H9 (cell line): ENCODE measurements around the gene TMEM181. TPM values are rescaled to one million over a fixed set of nuclear protein-coding genes. Genes with fewer than 3 reads are reported as not detected.
A peak's percentile ranks its signal among the peaks of the same experiment; 100 is the strongest.

ENCODE experiments used
- DNase-seq: peaks from one replicate; pipeline ENCODE4 v3.0.0-alpha.2; 2017
- H2AFZ ChIP-seq: one replicate; pipeline ENCODE4 v1.6.1; 2013; ENCODE audit warnings: mild to moderate bottlenecking, low read length, control low read depth, moderate library complexity
- H2AK5ac ChIP-seq: 2 replicates; pipeline ENCODE4 v1.6.1; 2013; ENCODE audit warnings: low read length, control low read depth, mixed read lengths; ENCODE audit not compliant: insufficient read length
- H2BK120ac ChIP-seq: one replicate; pipeline ENCODE4 v1.6.1; 2013; ENCODE audit warnings: low read depth, mild to moderate bottlenecking, low read length, control low read depth, inconsistent platforms; ENCODE audit not compliant: poor library complexity, severe bottlenecking
- H2BK12ac ChIP-seq: 2 replicates; pipeline ENCODE4 v1.6.1; 2013; ENCODE audit warnings: low read length, control low read depth, mixed read lengths, low read depth; ENCODE audit not compliant: insufficient read length
- H2BK15ac ChIP-seq: 2 replicates; pipeline ENCODE4 v1.6.1; 2013; ENCODE audit warnings: low read depth, low read length, control low read depth
- H2BK20ac ChIP-seq: one replicate; pipeline ENCODE4 v1.6.1; 2013; ENCODE audit warnings: low read depth, mild to moderate bottlenecking, low read length, control low read depth, inconsistent platforms; ENCODE audit not compliant: poor library complexity, severe bottlenecking
- H2BK5ac ChIP-seq: 2 replicates; pipeline ENCODE4 v1.6.1; 2013; ENCODE audit warnings: low read length, control low read depth, mixed read lengths; ENCODE audit not compliant: insufficient read length
- H3K14ac ChIP-seq: 2 replicates; pipeline ENCODE4 v1.6.1; 2013; ENCODE audit warnings: low read length, control low read depth; ENCODE audit not compliant: insufficient read depth
- H3K18ac ChIP-seq: 2 replicates; pipeline ENCODE4 v1.6.1; 2013; ENCODE audit warnings: low read depth, mild to moderate bottlenecking, mixed read lengths, low read length, control low read depth; ENCODE audit not compliant: insufficient read length
- H3K23ac ChIP-seq: 2 replicates; pipeline ENCODE4 v1.6.1; 2013; ENCODE audit warnings: low read length, control low read depth, mixed read lengths, low read depth; ENCODE audit not compliant: insufficient read length
- H3K23me2 ChIP-seq: 2 replicates; pipeline ENCODE4 v1.6.1; 2013; ENCODE audit warnings: low read depth, mild to moderate bottlenecking, mixed read lengths, low read length, control low read depth; ENCODE audit not compliant: insufficient read length, poor library complexity, severe bottlenecking
- H3K27ac ChIP-seq: 2 replicates; pipeline ENCODE4 v1.5.1; 2013; ENCODE audit warnings: low read length, control low read depth, mixed read lengths, low read depth; ENCODE audit not compliant: insufficient read length
- H3K27me3 ChIP-seq: 2 replicates; pipeline ENCODE4 v1.6.1; 2013; ENCODE audit warnings: low read length, control low read depth, inconsistent platforms; ENCODE audit not compliant: insufficient read depth
- H3K4ac ChIP-seq: 2 replicates; pipeline ENCODE4 v1.6.1; 2013; ENCODE audit warnings: low read depth, mild to moderate bottlenecking, control low read depth, inconsistent platforms, low read length, moderate library complexity
- H3K4me1 ChIP-seq: 2 replicates; pipeline ENCODE4 v1.6.1; 2013; ENCODE audit warnings: low read length, control low read depth, inconsistent platforms; ENCODE audit not compliant: insufficient read depth
- H3K4me2 ChIP-seq: 2 replicates; pipeline ENCODE4 v1.6.1; 2013; ENCODE audit warnings: low read length, control low read depth, mixed read lengths; ENCODE audit not compliant: insufficient read length, insufficient read depth
- H3K56ac ChIP-seq: 2 replicates; pipeline ENCODE4 v1.6.1; 2013; ENCODE audit warnings: low read depth, mild to moderate bottlenecking, mixed read lengths, low read length, control low read depth; ENCODE audit not compliant: insufficient read length
- H3K79me1 ChIP-seq: 2 replicates; pipeline ENCODE4 v1.6.1; 2013; ENCODE audit warnings: low read depth, mild to moderate bottlenecking, moderate library complexity, low read length, control low read depth, inconsistent platforms; ENCODE audit not compliant: insufficient read depth, poor library complexity, severe bottlenecking
- H3K79me2 ChIP-seq: 2 replicates; pipeline ENCODE4 v1.6.1; 2013; ENCODE audit warnings: low read length, control low read depth, inconsistent platforms; ENCODE audit not compliant: insufficient read depth
- H3K9ac ChIP-seq: 2 replicates; pipeline ENCODE4 v1.6.1; 2013; ENCODE audit warnings: low read length, control low read depth, mixed read lengths; ENCODE audit not compliant: insufficient read length; ENCODE audit errors: extremely low read depth
- H3K9me3 ChIP-seq: one replicate; pipeline ENCODE4 v1.6.1; 2013; ENCODE audit warnings: low read depth, low read length, inconsistent platforms; ENCODE audit not compliant: control insufficient read depth
- H3T11ph ChIP-seq: one replicate; pipeline ENCODE4 v1.6.1; 2013; ENCODE audit warnings: mild to moderate bottlenecking, low read length, control low read depth, inconsistent platforms
- H4K20me1 ChIP-seq: one replicate; pipeline ENCODE4 v1.6.1; 2013; ENCODE audit not compliant: control insufficient read depth, insufficient read length, insufficient read depth
- H4K5ac ChIP-seq: 2 replicates; pipeline ENCODE4 v1.6.1; 2013; ENCODE audit warnings: low read depth, mild to moderate bottlenecking, mixed read lengths, low read length, control low read depth; ENCODE audit not compliant: insufficient read length
- H4K8ac ChIP-seq: replicated peaks from 2 replicates; pipeline ENCODE4 v1.6.1; 2013; ENCODE audit warnings: low read length, control low read depth, mixed read lengths, low read depth; ENCODE audit not compliant: insufficient read length
- H4K91ac ChIP-seq: 2 replicates; pipeline ENCODE4 v1.6.1; 2013; ENCODE audit warnings: low read depth, mild to moderate bottlenecking, moderate library complexity, mixed read lengths, low read length, control low read depth; ENCODE audit not compliant: insufficient read length
- H3K27ac Mint-ChIP-seq, 3 experiments: 2 replicates in 2 of 3; 3 replicates in 1 of 3; pipeline ENCODE4 v1.8.0; 2020 to 2021; ENCODE audit warnings: mixed read lengths in 3 of 3, mild to moderate bottlenecking in 1 of 3, moderate library complexity in 1 of 3
- H3K27me3 Mint-ChIP-seq: 2 replicates; pipeline ENCODE4 v1.8.0; 2021; ENCODE audit warnings: low read depth, mild to moderate bottlenecking, moderate library complexity, mixed read lengths
- H3K36me3 Mint-ChIP-seq, 3 experiments: 2 replicates in 2 of 3; 3 replicates in 1 of 3; pipeline ENCODE4 v1.8.0; 2020 to 2021; ENCODE audit warnings: low read depth in 3 of 3, mixed read lengths in 3 of 3; ENCODE audit not compliant: insufficient read depth in 1 of 3
- H3K4me1 Mint-ChIP-seq, 2 experiments: 2 replicates each; pipeline ENCODE4 v1.8.0; 2020; ENCODE audit warnings: mixed read lengths in 2 of 2
- H3K4me3 Mint-ChIP-seq, 2 experiments: 2 replicates in 1 of 2; 3 replicates in 1 of 2; pipeline ENCODE4 v1.8.0; 2020 to 2021; ENCODE audit warnings: mild to moderate bottlenecking in 2 of 2, mixed read lengths in 2 of 2, moderate library complexity in 1 of 2
- H3K9me3 Mint-ChIP-seq, 2 experiments: 2 replicates in 1 of 2; 3 replicates in 1 of 2; pipeline ENCODE4 v1.8.0; 2020; ENCODE audit warnings: mild to moderate bottlenecking in 2 of 2, mixed read lengths in 2 of 2, moderate library complexity in 1 of 2
- CTCF ChIP-seq: fragments of 200-600 bp; sonication (generic); conservative IDR thresholded peaks from 3 replicates; pipeline ENCODE4 v1.8.0; 2021; ENCODE audit warnings: antibody characterized with exemption, mild to moderate bottlenecking
- WGBS: extraction: QIAGEN DNeasy Blood & Tissue Kit; methylation state at CpG from one replicate; pipeline ENCODE4 v1.1.7; 2013; ENCODE audit warnings: missing lambda C conversion rate, low lambda C conversion rate, mixed read lengths; ENCODE audit not compliant: insufficient read length; ENCODE audit errors: extremely low coverage; 5-methylcytosine and 5-hydroxymethylcytosine counted together
- total RNA-seq: library from RNA; stranded (reverse); gene quantifications from 2 replicates; pipeline ENCODE4 v1.2.1, GENCODE V29; 2021

The TMEM181 gene
- total RNA-seq, 1 experiment from 2014 or later, result 24.4 TPM

- no peak overlapping the region for H4K91ac ChIP-seq
- H2BK15ac ChIP-seq, result no peak overlapping the region
- H3K4me1 Mint-ChIP-seq, result peaks cover 15 to 21% of the 10 kb centered on the region in 2 experiments
- H2BK5ac ChIP-seq, result no peak overlapping the region
- H3K23ac ChIP-seq, result no peak overlapping the region
- no peaks in the 10 kb centered on the region for H3K27me3 ChIP-seq
- H3K27me3 Mint-ChIP-seq, result no peaks in the 10 kb centered on the region
- no peak overlapping the region for H2BK20ac ChIP-seq
- H2AFZ ChIP-seq, result no peak overlapping the region
- no peak overlapping the region for H2AK5ac ChIP-seq
- H3K4me3 Mint-ChIP-seq, result no peak overlapping the region
- H3K4me2 ChIP-seq, result no peak overlapping the region
- peak overlapping the region; percentile 40 to 92 (median 71); a peak in 5 of 7 replicates for H3K27ac Mint-ChIP-seq
- no peaks in the 10 kb centered on the region for H3K9me3 Mint-ChIP-seq
- no peak overlapping the region for H4K5ac ChIP-seq
- peaks cover 24 to 69% (median 50%) of the 10 kb centered on the region in 3 experiments; a peak in 6 of 7 replicates for H3K36me3 Mint-ChIP-seq
- H3K79me2 ChIP-seq, result no peaks in the 10 kb centered on the region
- H2BK12ac ChIP-seq, result no peak overlapping the region
- H3K18ac ChIP-seq, result no peak overlapping the region
- H4K8ac ChIP-seq, result no peak overlapping the region
- no peaks in the 10 kb centered on the region for H3K79me1 ChIP-seq
- no peak overlapping the region for H3K4ac ChIP-seq
- H3K4me1 ChIP-seq, result no peaks in the 10 kb centered on the region
- no peak for DNase-seq
- no CpG with 5 or more reads among the region's 19 CpGs for WGBS
- H3K56ac ChIP-seq, result no peak overlapping the region
- no peak overlapping the region for H3K9ac ChIP-seq
- H4K20me1 ChIP-seq, result no peaks in the 10 kb centered on the region
- no peak for TF ChIP-seq CTCF
- no peak overlapping the region for H2BK120ac ChIP-seq
- H3T11ph ChIP-seq, result no peak overlapping the region
- H3K23me2 ChIP-seq, result no peaks in the 10 kb centered on the region
- no peak overlapping the region for H3K27ac ChIP-seq
- no peaks in the 10 kb centered on the region for H3K9me3 ChIP-seq
- no peak overlapping the region for H3K14ac ChIP-seq
These were observed 71.2 kb downstream of the TMEM181 start for GRCh38 chr6:158630938-158631616.
